ENCODE results near the gene XKR3. TPM values are rescaled to one million over a fixed set of nuclear protein-coding genes. Genes with fewer than 3 reads are reported as not detected.

XKR3 gene
- total RNA-seq, 1 experiment from 2014 or later = not detected

- Histone ChIP-seq H3K9me3 (ENCODE audit: control insufficient read depth, low read depth, low read length) (peaks cover 9% of the 10 kb centered on the region), H3K27me3 (ENCODE audit: insufficient read depth, low read length) (no peaks in the 10 kb centered on the region), H2BK120ac (ENCODE audit: low read depth, low read length, poor library complexity, severe bottlenecking) (no peak overlapping the region), H4K91ac (ENCODE audit: insufficient read length, low read depth, low read length) (no peak overlapping the region), H3K18ac (ENCODE audit: insufficient read length, low read depth, low read length) (no peak overlapping the region), H2BK15ac (ENCODE audit: low read depth, low read length) (no peak overlapping the region), H3K79me1 (ENCODE audit: insufficient read depth, low read depth, low read length, poor library complexity, severe bottlenecking) (no peaks in the 10 kb centered on the region), H2BK20ac (ENCODE audit: low read depth, low read length, poor library complexity, severe bottlenecking) (no peak overlapping the region), H2AFZ (ENCODE audit: low read length) (no peak overlapping the region), H3K23ac (ENCODE audit: insufficient read length, low read depth, low read length) (no peak overlapping the region), H3K56ac (ENCODE audit: insufficient read length, low read depth, low read length) (no peak overlapping the region), H3K27ac (ENCODE audit: insufficient read length, low read depth, low read length) (no peak overlapping the region), H3K9ac (ENCODE audit: extremely low read depth, insufficient read length, low read length) (no peak overlapping the region), H3K4me1 (ENCODE audit: insufficient read depth, low read length) (no peaks in the 10 kb centered on the region), H2AK5ac (ENCODE audit: insufficient read length, low read length) (no peak overlapping the region), H4K20me1 (ENCODE audit: control insufficient read depth, insufficient read depth, insufficient read length) (no peaks in the 10 kb centered on the region), H3K14ac (ENCODE audit: insufficient read depth, low read length) (no peak overlapping the region; the same call in 1 of the 2 replicates), H3K79me2 (ENCODE audit: insufficient read depth, low read length) (no peaks in the 10 kb centered on the region), H4K5ac (ENCODE audit: insufficient read length, low read depth, low read length) (no peak overlapping the region), H3K23me2 (ENCODE audit: insufficient read length, low read depth, low read length, poor library complexity, severe bottlenecking) (no peaks in the 10 kb centered on the region), H3T11ph (ENCODE audit: low read length) (no peak overlapping the region), H2BK12ac (ENCODE audit: insufficient read length, low read depth, low read length) (no peak overlapping the region), H3K4me2 (ENCODE audit: insufficient read depth, insufficient read length, low read length) (no peak overlapping the region), H2BK5ac (ENCODE audit: insufficient read length, low read length) (no peak overlapping the region), H3K4ac (ENCODE audit: low read depth, low read length) (no peak overlapping the region), H4K8ac (replicated peaks; ENCODE audit: insufficient read length, low read depth, low read length) (no peak overlapping the region)
- H3K4me3 Mint-ChIP-seq = no peak overlapping the region
- no peak for DNase-seq
- peaks cover 0 to 11% (median 4%) of the 10 kb centered on the region in 3 experiments; a peak in 3 of 7 replicates for H3K36me3 Mint-ChIP-seq (ENCODE audit: insufficient read depth in 1 of 3, low read depth in 3 of 3)
- no peak for TF ChIP-seq CTCF (conservative IDR thresholded peaks at IDR 0.05)
- no peak overlapping the region for H3K27ac Mint-ChIP-seq
- WGBS (ENCODE audit: extremely low coverage, insufficient read length, low lambda C conversion rate) = no CpG with 5 or more reads among the region's 7 CpGs
- peaks cover 69 to 76% of the 10 kb centered on the region in 2 experiments for H3K9me3 Mint-ChIP-seq
- H3K4me1 Mint-ChIP-seq = no peaks in the 10 kb centered on the region
- peaks cover 2% of the 10 kb centered on the region for H3K27me3 Mint-ChIP-seq (ENCODE audit: low read depth)
Measured at GRCh38 chr22:16845465-16845864, 20.3 kb upstream of the XKR3 start.

All from H9 (cell line).